ENCODE data around the gene DBN1.
"Not testable (repeated sequence)": the region's sequence is repeated elsewhere in the genome, so short reads cannot be mapped to it uniquely, and the experiment has no call there.

The DBN1 gene

DNA sequence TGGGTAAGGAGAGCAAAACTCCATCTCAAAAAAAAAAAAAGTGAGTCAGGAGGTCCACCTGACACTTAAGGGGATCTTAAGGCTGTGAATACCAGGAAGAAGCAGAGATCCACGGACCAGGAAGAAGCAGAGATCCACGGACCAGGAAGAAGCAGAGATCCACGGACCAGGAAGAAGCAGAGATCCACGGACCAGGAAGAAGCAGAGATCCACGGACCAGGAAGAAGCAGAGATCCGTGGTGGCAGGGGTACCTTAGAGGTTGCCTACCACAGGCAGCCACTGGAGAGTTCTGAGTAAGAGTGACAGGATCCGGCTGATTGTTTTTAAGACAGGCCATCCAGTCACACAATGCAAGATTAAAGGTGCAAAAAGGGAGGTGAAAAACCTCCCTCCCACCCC lies 53.0 kb downstream of the DBN1 start:
- H3K4me3 Mint-ChIP-seq; H3K27me3 Mint-ChIP-seq; H3K36me3 Mint-ChIP-seq (ENCODE audit: insufficient read depth); H3K27ac Mint-ChIP-seq; ATAC-seq (replicated peaks); H3K4me1 Mint-ChIP-seq (ENCODE audit: low read depth in 2 of 2); H3K9me3 Mint-ChIP-seq; DNase-seq: not testable (repeated sequence)

GRCh38 chr5:177419046-177419445 lies 54.4 kb downstream of the DBN1 start:
- DNase-seq (no peak), ATAC-seq (replicated peaks) (no peak)
- Mint-ChIP-seq H3K36me3 (ENCODE audit: insufficient read depth) (no peaks in the 10 kb centered on the region), H3K4me1 (ENCODE audit: low read depth in 2 of 2) (peaks cover 3 to 5% of the 10 kb centered on the region in 2 donors), H3K9me3 (no peaks in the 10 kb centered on the region), H3K27me3 (no peaks in the 10 kb centered on the region), H3K27ac (no peak overlapping the region), H3K4me3 (no peak overlapping the region)

DNA sequence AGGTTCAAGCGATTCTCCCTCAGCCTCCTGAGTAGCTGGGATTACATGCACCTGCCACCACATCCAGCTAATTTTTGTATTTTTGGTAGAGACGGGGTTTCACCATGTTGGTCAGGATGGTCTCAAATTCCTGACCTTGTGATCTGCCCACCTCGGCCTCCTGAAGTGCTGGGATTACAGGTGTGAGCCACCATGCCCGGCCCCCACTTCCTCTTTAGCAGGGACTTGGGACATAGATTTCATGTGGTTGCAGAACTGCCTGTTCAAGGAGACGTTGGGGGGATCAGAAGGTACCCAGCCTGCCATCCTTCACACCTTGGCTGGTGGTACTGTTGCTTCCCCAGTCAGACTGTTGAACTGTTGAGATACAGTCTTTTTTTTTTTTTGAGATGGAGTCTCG lies 56.4 kb downstream of the DBN1 start:
- not testable (repeated sequence) for ATAC-seq (replicated peaks); H3K27me3 Mint-ChIP-seq; H3K27ac Mint-ChIP-seq; H3K9me3 Mint-ChIP-seq; DNase-seq; H3K4me3 Mint-ChIP-seq
- peaks cover 11% of the 10 kb centered on the region for H3K36me3 Mint-ChIP-seq (ENCODE audit: insufficient read depth)
- peaks cover 12 to 15% of the 10 kb centered on the region in 2 donors for H3K4me1 Mint-ChIP-seq (ENCODE audit: low read depth in 2 of 2)

DNA sequence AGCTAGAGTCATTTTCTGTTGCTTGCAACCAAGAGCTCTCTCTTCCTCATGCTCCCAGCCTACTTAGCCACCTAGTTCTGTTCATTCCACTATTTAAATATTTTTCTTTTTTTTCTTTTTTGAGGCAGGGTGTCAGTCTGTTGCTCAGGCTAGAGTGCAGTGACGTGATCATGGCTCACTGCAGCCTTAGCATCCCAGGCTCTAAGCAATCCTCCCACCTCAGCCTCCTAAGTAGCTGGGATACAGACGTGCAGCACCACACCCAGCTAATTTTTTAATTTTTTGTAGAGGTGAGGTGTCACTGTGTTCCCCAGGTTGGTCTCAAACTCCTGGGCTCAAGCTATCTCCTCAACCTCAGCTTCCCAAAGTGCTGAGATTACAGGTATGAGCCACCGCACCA lies 59.0 kb downstream of the DBN1 start:
- DNase-seq (no peak), ATAC-seq (replicated peaks) (no peak)
- H3K27ac Mint-ChIP-seq, result peak overlapping the region; percentile 10 to 55
- no peak overlapping the region for H3K4me3 Mint-ChIP-seq
- H3K36me3 Mint-ChIP-seq (ENCODE audit: insufficient read depth), result peaks cover 14% of the 10 kb centered on the region
- no peaks in the 10 kb centered on the region for H3K9me3 Mint-ChIP-seq
- H3K4me1 Mint-ChIP-seq (ENCODE audit: low read depth in 2 of 2), result peaks cover 26 to 31% of the 10 kb centered on the region in 2 donors
- no peaks in the 10 kb centered on the region for H3K27me3 Mint-ChIP-seq

DNA sequence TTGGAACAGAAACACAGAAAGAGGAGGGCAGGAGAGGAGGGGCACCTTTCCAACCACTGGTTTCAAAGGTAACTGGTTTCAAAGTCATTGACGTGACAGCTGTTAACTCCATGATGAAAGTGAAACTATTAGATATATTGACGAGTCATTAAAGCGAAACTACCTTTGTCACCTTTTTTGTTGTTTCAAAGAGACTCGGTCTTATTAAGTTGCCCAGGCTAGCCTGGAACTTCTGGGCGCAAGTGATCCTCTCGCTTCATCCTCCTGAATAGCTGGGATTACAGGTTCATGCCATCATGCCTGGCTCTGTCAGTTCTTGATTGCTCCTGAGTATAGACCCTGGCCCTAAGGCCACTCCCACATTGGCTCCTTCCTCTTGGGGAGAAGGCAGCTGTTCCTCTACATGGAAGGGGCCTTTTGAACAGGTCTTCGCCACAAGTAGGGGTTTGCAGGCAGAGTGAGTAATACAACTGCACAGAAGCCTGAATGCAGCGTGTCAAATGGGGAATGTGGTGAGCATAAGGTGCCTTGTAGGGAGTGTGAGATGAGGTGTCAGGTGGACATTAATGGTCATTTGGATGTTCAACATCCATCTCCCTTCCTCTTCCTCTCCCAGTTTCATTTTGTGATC lies 60.7 kb downstream of the DBN1 start:
- peak overlapping the region; percentile 77 to 80 for H3K4me3 Mint-ChIP-seq
- no peaks in the 10 kb centered on the region for H3K27me3 Mint-ChIP-seq
- ATAC-seq (replicated peaks) (peak; percentile 80), DNase-seq (no peak)
- H3K36me3 Mint-ChIP-seq (ENCODE audit: insufficient read depth), result peaks cover 14% of the 10 kb centered on the region
- H3K4me1 Mint-ChIP-seq (ENCODE audit: low read depth in 2 of 2), result peaks cover 26 to 35% of the 10 kb centered on the region in 2 donors
- peak overlapping the region; percentile 93 to 94 for H3K27ac Mint-ChIP-seq
- H3K9me3 Mint-ChIP-seq, result no peaks in the 10 kb centered on the region

DNA sequence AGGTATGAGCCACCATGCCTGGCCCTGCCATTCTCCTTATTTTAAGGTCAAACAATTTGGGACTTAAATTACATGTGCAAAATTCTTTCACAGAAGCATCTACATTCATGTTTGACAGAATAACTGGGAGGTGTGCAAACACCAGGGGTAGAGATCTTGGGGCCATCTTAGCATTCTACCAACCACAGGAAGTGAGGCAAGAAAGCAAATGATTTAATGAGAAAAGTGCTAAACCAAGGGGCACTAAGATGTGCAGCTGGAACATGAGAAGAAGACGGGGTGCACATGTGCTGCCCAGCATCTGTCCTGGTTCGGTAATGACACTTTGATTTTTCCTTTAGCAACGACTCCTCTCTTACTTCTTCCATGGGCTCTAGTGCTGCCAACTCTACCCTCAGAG lies 62.9 kb downstream of the DBN1 start:
- peak overlapping the region; percentile 67 to 77 for H3K4me3 Mint-ChIP-seq
- H3K36me3 Mint-ChIP-seq (ENCODE audit: insufficient read depth), result peaks cover 14% of the 10 kb centered on the region
- H3K4me1 Mint-ChIP-seq (ENCODE audit: low read depth in 2 of 2), result peaks cover 37 to 46% of the 10 kb centered on the region in 2 donors
- peak overlapping the region; percentile 49 to 72 for H3K27ac Mint-ChIP-seq
- no peaks in the 10 kb centered on the region for H3K27me3 Mint-ChIP-seq
- H3K9me3 Mint-ChIP-seq, result no peaks in the 10 kb centered on the region
- DNase-seq, result no peak
- peak; percentile 59 for ATAC-seq (replicated peaks)

- H3K27me3 Mint-ChIP-seq, result no peaks in the 10 kb centered on the region
- DNase-seq, result no peak
- peaks cover 17% of the 10 kb centered on the region for H3K36me3 Mint-ChIP-seq (ENCODE audit: insufficient read depth)
- peak within 1 kb of the TSS; percentile 67 to 77 for H3K4me3 Mint-ChIP-seq
- peak within 1 kb of the TSS; percentile 49 to 72 for H3K27ac Mint-ChIP-seq
- no peak for ATAC-seq (replicated peaks)
- H3K4me1 Mint-ChIP-seq (ENCODE audit: low read depth in 2 of 2), result peaks cover 47 to 54% of the 10 kb centered on the region in 2 donors
- H3K9me3 Mint-ChIP-seq, result no peaks in the 10 kb centered on the region
Measured at GRCh38 chr5:177409043-177409801, 64.2 kb downstream of the DBN1 start, which contains the start of gene F12. Gene F12 (minus strand): TSS chr5:177409564. CDS start chr5:177409527, 37 bp downstream.
